GM19351 (cell line): ENCODE data around the gene GPR85.
"Not testable (repeated sequence)": the region's sequence is repeated elsewhere in the genome, so short reads cannot be mapped to it uniquely, and the experiment has no call there.

Experiments used
- ATAC-seq: cut with Tn5 transposase; IDR thresholded peaks from one replicate; pipeline ENCODE4 v1.9.1; 2021; ENCODE audit warnings: mild to moderate bottlenecking, moderate library complexity; ENCODE audit not compliant: unreplicated experiment

The GPR85 gene

DNA sequence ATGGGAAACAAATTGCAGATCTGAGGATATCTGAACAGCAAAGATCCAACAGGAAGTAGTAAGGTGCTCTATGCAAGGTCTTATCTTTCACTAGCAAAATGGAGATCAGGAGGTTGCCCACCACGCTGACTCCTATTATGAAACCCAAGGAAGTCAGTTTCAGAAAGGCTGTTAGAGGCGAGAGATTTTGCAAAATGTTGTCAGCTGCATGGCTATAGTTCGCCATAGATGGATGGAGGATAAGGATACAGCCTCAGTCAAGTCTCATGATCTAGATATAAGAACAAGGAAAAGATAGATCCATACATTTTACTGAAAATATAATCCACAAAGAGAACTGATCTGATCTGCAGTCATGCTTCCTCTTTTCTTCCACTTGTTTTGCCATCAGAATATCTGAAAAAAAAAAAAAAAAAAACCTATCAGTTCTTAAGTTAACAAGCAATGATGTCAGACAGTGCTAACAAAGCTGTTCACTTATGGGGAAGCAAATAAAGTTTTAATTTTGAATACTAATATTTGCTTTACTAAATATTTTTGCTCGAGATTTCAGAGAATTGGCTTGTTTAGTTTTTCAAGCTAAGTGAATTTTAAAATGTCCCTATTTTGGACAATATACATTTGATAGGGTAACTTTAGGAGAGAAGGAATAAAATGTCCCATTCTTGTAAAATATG, 2.0 kb downstream of the GPR85 start:
- no peak for ATAC-seq

- no peak for ATAC-seq
Observed at GRCh38 chr7:113083816-113084495, 2.7 kb downstream of the GPR85 start.

DNA sequence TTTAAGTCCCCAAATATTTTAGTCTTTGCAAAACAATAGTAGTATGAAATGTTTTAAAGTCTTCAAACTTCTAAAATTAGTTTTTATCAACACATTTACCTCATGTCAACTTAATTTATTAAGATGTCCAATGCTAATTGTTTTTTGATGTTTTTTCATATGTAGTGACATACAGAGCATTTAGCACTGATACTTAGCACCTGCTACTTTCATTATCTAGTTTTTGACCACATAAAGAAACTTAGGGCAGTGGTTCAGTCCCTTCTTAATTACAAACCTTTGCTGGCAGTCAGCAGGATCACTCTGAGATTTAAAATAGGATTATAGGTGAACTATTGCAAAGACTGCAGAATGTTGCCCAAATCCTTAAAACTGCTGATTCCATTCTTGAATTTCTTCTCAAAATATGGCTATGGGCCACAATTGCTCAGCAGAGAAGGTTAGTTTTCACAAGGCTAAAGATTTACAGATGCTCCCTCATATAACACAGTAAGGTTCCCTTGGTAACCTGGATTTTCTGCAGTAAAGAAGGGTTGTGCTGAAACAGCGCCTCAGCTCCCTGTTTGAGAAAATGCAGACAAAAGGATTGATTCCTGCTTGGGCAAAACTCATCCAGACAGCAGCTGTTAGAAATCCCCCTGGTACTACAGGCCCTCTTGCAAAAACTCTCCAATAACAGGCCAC, 3.4 kb downstream of the GPR85 start:
- peak; percentile 62 for ATAC-seq

DNA sequence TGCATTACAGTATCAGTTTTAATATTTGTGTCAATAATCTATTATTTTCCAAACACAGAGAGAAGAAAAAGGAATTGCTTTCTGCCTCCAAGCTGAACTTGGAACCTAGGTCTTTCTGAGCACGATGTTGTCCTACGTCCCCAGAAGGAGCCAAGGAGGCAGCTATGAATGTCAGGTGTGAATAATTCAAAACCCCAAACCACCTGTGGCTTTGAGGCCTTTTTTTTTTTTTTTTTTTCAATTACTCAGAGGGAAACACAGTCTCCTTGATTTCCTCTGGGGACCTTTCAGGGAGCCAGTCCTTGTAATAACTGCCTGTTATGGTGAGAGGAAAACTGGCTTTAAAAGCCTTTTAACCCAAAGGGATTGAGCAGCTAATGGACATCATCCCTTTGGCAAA, 8.3 kb downstream of the GPR85 start:
- no peak for ATAC-seq

- no peak for ATAC-seq
Observed at GRCh38 chr7:113076703-113077102, 9.9 kb downstream of the GPR85 start.

- ATAC-seq = peak; percentile 80
Observed at GRCh38 chr7:113071465-113071864, 15.2 kb downstream of the GPR85 start.

- ATAC-seq = no peak
Observed at GRCh38 chr7:113062499-113062898, 24.1 kb downstream of the GPR85 start.

DNA sequence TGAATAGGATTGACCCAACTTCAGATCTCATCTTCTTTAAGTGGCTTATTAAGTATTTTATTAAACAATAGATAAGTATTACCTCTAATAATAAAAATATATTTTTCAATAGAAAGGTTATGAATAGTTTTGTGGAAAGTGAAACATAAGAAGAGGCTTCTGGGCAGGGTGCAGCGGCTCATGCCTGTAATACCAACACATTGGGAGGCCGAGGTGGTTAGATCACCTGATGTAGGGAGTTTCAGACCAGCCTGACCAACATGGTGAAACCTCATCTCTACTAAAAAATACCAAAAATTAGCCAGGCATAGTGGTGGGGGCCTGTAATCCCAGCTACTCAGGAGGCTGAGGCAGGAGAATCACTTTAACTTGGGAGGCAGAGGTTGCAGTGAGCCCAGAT, 26.5 kb downstream of the GPR85 start:
- ATAC-seq = no peak

DNA sequence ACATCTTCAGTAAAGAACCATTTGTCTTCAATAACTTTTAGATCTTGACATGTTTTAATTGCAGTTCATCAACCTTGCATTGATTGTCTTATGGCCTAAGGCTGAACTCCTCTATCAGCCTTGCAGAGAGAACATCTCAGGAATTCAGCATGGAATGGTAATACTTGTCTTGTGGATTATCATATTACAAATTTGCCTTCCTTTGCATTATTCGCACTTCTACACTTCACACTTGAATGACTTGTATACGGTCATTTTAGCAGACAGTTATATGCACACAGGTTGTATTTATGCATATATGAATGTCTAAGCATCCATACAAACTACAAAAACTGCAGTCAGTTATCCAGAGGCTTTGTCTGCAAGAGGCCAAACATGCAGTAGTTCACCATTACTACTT, 31.7 kb downstream of the GPR85 start:
- ATAC-seq = no peak

DNA sequence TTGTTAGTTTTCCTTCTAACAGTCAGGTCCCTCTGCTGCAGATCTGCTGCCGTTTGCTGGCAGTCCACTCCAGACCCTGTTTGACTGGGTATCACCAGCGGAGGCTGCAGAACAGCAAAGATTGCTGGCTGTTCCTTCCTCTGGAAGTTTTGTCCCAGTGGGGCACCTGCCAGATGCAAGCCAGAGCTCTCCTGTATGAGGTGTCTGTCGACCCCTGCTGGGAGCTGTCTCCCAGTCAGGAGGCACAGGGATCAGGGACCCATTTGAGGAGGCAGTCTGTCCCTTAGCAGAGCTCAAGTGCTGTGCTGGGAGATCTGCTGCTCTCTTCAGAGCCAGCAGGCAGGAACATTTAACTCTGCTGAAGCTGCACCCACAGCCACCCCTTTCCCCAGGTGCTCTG, 32.4 kb downstream of the GPR85 start:
- not testable (repeated sequence) for ATAC-seq

DNA sequence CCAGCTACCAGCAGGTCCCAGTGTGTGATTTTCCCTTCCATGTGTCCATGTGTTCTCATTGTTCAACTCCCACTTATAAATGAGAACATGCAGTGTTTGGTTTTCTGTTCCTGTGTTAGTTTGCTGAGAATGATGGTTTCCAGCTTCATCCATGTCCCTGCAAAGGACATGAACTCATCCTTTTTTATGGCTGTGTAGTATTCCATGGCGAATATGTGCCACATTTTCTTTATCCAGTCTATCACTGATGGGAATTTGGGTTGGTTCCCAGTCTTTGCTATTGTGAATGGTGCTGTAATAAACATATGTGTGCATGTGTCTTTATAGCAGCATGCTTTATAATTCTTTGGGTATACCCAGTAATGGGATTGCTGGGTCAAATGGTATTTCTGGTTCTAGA, 37.4 kb downstream of the GPR85 start:
- ATAC-seq = not testable (repeated sequence)

- ATAC-seq = no peak
Observed at GRCh38 chr7:113046453-113046852, 40.2 kb downstream of the GPR85 start.

- ATAC-seq = no peak
Observed at GRCh38 chr7:113045379-113045778, 41.2 kb downstream of the GPR85 start.

GRCh38 chr7:113044394-113044793, 42.2 kb downstream of the GPR85 start:
- ATAC-seq = no peak

DNA sequence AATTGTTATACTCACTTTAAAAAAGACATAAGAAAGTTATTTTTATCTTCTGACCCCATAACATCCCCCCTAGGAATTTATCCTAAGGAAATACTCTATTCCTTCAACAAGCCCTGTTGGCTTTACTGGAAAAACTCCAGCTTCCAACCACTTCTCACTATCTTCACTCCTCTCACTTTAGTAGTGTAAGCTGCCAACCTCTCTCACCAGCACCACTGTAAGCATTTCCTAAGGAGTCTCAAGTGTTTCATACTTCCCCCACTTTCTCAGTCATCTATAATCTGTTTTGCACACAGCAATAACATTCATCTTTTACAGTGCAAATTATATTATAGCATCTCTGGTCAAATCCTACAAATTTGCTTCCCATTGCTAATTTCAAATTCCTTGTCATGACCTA, 45.8 kb downstream of the GPR85 start:
- no peak for ATAC-seq

DNA sequence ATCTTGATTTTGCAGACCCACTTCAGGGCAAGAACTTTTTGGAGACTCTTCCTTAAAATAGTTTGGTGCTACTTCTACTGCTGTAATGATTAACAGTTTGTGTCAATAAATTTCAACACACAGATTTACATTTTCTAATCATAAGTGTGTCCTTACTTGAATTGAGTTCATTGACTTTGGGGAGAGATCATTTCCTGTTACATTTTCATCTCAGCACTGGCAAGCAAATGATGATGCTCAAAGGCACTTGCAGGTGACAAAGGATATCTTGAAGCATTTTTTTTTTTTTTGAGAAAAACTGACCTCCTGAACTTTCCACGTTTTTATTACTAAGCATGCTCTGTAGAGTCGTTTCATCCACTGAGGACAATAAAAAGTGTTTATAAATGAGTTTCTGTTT, 52.7 kb downstream of the GPR85 start:
- no peak for ATAC-seq
